GF-D8 (cell line): ENCODE results near the gene DGLUCY.
A peak's percentile ranks its signal among the peaks of the same experiment; 100 is the strongest.
"Not testable (repeated sequence)": the region's sequence is repeated elsewhere in the genome, so short reads cannot be mapped to it uniquely, and the experiment has no call there.

Source experiments
- DNase-seq: peaks from one replicate; lab custom pipeline; 2025; lab: John Stamatoyannopoulos, UW

The DGLUCY gene

GRCh38 chr14:91234791-91235114, 120.9 kb downstream of the DGLUCY start:
- no peak for DNase-seq

GRCh38 chr14:91235841-91236240, 122.0 kb downstream of the DGLUCY start:
- DNase-seq, result no peak

GRCh38 chr14:91237219-91237618, 123.3 kb downstream of the DGLUCY start:
- no peak for DNase-seq

GRCh38 chr14:91238085-91238484, 124.2 kb downstream of the DGLUCY start:
- no peak for DNase-seq

DNA sequence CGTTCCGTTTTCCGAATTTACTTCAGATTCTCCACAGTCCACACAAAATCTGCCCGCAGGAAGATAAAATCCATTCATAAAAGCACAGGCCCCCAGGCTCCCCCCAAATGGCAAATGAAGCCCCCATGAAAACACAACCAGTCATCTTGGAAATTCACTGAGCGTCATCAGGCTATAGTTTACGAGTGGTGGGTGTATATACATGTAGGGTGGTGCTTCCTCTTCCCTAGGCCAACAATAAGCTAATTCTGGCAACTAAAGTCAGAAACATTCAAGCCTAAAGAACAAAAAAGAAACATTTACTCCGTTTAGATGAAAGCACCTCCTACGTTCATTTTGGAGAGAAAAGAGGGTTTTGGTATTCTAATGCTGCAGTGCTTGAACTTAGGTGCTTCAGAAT, 124.8 kb downstream of the DGLUCY start:
- no peak for DNase-seq

GRCh38 chr14:91241863-91242262, 128.0 kb downstream of the DGLUCY start:
- DNase-seq, result peak; percentile 41

- no peak for DNase-seq
Measured at GRCh38 chr14:91242635-91243034, 128.8 kb downstream of the DGLUCY start.

DNA sequence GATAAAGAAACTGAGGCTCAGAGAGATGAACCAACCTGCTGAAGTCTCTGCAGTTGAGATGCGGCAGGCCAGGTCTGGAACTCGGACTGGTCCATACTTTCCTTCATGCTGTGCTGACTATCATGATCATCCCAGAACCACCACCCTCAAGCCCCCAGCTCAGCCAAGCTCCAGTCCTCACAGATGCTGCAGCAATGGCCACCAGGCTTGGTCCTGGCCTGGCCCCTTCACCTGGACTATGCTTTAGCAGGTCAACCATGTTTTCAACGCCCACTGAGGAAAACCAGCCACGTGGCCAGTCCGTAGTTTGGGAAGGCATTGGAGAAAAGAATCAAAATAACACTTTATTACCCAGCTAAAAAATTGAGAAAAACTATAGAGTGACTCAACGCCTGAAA, 129.2 kb downstream of the DGLUCY start:
- DNase-seq, result no peak

DNA sequence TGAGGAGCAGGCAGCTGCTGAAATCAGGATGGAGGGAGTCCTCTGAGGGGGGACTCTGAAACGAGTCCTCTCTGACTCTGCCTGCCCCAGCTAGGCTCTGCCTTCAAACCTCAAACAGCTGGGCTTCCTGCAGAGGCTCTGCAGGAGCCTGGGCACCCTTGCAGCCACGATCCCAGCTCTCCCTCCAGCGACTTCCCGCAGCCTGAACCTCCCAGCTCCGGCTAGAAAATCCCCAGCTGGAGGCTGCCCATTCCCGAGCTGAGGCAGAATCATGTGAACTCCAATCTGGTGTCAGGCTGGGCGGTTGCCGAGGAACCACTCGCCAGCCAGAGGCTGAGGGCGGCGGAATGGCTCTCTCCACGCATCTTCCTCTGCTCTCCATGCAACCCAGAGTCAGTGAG, 130.6 kb downstream of the DGLUCY start, which contains the start of gene GPR68:
TSS of gene GPR68 (minus strand) at position 204 of the 401 bp plus-strand sequence. CDS start 9,654 bp downstream, outside the sequence.
- no peak for DNase-seq

DNA sequence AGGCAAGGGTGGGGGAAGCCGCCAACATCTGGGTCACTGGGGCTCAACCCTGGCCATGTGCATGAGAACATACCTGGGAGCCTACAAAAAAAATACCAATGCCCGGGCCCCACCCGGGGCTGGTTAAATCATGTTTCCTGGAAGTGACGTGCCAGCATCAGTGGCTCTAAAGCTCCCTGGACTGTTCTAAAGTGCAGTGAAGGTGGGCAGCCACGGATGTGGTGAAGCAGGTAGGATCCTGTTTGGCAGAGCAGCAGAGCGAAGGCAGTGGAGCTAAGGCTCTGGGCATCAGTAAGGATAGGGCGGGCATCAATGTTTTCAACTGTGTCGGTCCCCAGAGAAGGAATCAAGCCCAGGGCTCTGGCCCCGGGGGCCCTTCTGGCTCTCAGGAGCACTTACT, 131.2 kb downstream of the DGLUCY start:
- DNase-seq, result no peak

- not testable (repeated sequence) for DNase-seq
Measured at GRCh38 chr14:91245616-91246015, 131.7 kb downstream of the DGLUCY start.

- no peak for DNase-seq
Measured at GRCh38 chr14:91246051-91246852, 132.4 kb downstream of the DGLUCY start.

DNA sequence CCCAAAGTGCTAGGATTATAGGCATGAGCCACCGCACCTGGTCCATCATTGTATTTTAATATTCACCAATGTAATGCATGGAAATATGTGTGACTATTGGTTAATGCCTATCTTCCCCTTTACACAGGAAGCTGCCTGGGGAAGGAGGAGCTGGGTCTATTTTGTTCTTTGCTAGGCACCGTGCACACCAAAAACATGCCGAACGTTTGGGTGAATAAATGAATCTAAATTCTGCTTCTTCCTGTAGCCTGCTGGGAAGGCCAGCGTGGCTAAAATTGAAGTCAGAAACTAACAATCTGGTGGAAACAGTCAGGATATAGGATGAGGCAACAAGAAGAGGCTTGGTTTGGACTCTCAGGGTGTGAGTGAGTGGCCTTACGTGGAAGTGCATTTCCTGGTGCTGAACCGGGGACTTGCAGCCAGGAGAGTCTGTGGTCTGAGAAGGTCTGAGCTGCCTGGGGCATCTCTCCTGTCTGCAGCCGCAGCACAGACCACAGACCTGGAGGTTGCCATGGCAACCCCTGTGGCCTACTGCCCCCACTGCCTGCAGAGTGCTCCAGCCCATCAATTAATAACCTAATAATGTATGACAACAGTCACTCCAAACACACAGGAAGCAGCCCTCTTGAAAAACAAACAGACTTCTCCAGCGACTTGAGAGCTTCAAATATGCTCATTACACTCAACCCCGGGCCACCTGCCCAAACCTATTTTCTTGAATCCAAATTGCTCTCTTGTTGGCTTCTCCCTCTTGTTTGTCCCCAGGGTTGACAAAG, 136.2 kb downstream of the DGLUCY start:
- peak; percentile 44 for DNase-seq

- DNase-seq, result no peak
Measured at GRCh38 chr14:91250912-91251311, 137.0 kb downstream of the DGLUCY start.

DNA sequence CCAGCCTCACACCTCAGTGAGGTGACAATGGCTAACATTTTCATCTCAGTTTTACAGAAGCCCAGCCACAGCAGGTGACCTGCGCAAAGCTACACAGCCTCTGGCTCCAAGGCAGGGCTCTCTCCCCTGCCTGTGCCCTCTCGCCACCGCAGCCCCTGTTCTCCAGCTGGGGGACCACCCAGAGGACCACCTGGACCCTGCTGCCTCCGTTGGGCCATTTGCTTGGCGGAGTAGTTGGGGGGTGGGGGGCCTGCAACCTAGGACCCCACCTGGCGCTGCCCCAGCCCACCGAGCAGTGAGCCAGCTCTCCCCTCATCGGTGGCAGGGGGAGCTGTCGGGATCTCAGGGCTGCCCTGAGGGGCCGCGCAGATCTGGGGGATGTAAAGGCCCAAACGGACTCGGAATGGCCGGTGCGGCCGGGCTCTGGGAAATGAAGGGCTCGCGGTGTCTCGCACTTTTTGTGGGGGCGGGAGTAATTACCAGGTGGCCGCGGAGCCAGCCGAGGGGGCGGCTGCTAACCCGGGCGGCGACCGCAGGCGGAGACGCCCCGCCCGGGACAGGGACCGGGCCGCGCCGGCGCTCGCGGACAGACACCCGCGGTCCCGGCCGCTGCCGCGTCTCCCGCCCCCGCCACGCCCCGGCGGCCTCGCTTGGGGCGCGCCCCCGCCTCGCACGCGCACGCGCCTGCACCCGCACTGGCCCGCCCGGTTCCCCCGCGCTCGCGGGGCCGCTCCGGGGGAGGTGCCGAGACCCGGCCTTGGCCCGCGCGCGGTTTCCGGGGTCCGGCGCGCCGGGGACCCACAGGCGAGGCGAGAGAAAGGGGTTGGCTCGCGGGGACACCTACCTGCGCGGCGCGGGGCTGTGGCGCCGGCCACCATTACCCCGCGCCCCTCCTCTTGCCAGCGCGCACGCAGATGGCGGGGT, 139.3 kb downstream of the DGLUCY start:
- no peak for DNase-seq

DNA sequence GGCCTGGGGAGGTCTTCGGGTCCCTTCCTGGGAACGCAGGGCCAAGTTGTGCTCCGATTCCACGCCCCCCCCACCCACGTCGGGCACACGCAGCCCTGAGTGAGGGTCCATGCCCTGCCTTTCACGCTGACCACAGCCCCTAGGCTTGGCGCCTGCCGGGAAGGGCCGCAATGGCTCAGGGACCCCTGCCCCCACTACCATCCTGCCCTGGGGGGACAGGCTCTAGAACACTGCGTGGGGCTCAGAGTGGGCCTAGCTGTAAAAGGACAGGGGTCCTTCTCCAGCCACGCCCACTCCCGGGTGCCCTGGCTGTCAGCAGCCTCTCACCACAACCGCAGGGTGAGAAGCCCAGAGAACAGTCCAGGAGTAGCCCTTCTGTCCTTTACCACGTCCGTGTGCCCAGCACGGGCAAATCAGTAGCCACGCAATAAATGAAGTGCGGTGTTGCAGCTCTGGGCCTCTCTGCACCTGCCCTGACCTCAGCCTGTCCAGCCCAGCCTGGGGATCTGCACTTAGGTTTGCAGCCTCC, 140.0 kb downstream of the DGLUCY start:
- no peak for DNase-seq

- DNase-seq, result no peak
Measured at GRCh38 chr14:91254461-91254860, 140.6 kb downstream of the DGLUCY start.

DNA sequence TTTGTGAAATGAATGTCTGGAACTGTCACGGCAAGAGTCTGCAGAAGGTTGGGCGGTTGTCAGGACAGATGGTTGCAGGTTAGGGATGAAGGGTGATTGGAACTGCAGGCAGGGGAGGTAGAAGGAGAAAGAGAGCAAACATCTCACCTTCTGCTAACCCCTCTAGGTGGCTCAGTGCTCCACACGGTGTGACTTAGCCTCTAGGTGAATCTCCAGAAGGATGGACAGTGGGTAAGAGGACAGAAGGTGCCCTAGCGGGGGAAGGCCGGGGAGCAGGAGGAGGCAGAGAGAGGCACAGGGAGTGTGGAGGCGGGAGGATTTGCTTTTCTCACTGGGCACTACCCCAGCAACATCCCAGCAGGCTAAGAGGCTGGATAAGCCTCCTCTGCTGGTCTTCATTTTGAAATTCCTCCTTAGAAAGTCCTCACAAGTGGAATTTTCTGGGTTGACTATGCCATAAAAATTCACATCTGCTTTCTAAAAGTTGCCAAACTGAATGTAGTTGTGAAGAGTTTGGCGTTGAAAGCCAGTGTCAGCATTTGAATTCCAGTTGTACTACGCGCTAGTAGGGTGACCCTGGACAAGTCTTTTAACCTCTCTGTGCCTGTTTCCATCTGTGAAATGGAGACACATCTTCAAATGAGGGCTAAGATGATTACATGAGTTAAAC, 141.3 kb downstream of the DGLUCY start:
- no peak for DNase-seq

DNA sequence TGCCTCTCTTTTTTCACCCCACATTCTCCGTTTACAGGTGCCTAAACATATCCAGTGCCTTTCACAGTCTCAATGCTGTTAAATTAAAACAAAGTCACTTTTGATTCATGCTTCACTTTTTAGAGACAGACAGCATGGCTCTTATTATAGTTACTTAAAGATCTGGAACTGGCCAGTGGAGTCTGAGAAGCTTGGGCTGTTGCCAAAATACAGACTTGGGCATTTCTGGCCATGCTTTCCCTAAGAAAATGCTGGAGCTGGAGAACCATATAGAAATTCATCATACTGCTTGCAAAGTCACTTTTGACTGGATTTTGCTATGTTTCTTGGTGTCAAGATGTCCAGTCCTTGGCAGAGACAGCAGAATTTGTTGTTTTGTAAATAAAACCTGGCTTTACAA, 142.8 kb downstream of the DGLUCY start:
- no peak for DNase-seq

DNA sequence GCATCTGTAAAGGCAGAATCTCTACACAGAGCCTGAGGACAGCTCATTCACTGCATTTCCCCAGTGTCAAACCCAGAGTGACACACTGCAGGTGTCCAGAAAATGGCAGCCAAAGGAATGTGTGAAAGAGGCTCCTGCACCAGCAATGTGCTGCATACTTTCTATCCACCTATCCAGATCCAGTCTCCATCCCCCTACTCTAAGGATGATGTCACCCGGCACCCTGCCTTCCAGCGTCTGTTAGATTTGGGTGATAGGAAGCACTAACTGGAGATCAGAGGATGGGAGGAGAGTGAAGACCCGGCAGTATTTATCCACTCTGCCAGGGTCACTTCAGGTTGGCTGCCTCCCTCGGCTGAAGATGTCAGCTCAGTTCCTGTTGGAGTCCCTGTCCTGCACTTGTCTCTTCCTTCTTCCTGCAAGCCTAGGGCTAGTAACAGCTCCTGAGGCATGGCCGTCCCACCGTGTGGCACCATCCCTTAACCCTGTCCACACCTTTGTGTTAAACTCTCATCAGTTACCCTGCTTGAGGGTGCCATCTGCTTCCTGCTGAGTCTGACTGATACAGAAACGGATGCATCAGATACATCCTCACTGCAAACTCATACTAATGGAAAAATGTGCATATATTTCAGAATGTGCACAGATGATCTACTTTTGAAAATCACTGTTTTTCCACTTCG, 143.6 kb downstream of the DGLUCY start:
- DNase-seq, result no peak
